ENCODE results near the gene ARHGAP15.

Gene ARHGAP15

DNA sequence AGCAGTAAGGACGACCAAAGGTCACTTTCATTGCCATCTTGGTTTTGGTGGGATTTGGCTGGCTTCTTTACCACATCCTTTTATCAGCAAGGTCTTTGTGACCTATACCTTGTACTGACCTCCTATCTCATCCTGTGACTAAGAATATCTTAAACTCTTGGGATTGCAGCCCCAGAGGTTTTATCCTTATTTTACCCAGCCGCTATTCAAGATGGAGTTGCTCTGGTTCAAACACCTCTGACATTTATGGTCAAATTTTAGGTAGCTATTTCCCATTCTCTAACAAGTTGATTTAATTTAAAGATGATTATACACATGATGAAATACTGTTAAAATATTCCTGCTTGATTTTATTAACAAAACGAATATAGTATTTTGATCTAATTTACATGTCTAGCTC, 326.1 kb downstream of the ARHGAP15 start:
- no peak for DNase-seq (ENCODE audit: low read depth)

DNA sequence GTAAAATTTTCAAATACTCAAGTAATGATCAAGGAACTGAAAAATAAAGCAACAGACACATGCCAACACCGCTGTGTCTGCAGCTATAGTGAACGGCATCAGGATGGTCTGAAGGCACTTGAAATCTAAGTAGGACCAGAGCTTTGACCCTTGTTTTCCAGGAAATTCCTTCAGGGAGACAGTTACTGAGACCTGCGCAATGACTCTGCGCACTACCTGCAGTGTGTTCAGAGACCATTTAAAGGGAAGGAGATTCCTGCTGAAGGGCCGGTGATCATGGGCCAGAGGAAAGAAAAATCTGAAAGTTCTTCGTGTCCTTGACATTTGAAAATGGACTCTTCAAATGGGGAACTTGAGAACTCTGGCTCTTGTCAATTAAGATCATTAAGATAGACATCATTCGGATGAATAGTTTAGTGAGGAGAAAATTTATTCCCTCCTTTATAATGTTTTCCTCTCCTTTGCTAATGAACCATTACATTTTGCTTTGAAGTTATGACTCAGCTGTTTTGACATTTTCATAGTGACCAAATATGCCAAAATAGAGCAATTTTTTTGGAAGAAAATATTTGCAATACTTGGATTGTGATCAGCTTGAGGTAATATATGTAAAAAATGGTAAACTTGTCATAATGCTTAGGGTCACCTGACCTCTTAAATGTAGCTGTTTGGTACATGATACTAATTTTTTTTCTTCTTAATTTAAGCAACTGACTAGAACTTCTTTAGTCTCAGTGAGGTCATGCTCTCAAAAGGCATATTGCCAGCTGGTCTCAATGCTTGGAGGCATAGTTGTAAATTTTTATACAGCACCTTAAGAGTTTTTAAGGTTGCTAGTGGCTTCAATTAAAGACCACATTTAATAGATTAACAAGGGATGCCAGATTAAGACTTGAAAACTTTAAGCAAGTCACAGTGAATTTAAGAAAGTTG, 329.3 kb downstream of the ARHGAP15 start:
- DNase-seq (ENCODE audit: low read depth), result no peak

DNA sequence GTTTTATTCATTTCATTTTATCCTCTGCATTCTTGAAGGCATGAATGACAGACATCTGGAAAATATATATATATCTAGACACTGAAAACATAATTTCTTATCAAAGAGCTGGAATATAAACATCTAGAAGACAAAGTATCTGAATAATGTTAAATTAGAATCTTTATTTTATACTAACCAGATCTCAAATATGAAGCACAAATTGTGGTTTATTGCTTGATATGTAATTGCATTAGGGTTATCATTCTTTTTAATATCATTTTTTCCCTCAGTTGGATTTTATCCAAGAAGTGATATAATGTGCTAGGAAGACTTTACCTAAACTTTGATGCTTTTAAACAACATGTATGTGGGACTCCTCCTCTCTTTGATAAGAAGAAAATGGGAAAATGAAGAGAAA, 331.2 kb downstream of the ARHGAP15 start:
- no peak for DNase-seq (ENCODE audit: low read depth)

DNA sequence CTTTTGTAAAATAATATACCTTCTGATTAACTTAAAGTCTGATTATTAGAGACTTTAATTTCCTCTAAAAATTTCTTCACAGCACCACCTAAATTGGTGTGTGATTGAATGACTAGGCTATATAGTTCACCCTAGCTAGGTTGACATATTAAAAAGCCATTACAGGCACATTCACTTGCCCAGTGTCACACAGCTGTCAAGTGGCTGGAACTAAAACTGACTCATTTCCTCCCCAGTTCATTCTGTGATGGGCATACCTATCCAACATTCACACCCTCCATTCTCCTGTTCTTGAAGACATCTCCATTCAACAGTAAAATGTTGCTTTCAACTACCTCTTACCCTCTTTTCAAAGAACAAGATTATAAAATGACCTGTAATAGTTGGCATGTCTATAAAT, 334.5 kb downstream of the ARHGAP15 start:
- no peak for DNase-seq (ENCODE audit: low read depth)

DNA sequence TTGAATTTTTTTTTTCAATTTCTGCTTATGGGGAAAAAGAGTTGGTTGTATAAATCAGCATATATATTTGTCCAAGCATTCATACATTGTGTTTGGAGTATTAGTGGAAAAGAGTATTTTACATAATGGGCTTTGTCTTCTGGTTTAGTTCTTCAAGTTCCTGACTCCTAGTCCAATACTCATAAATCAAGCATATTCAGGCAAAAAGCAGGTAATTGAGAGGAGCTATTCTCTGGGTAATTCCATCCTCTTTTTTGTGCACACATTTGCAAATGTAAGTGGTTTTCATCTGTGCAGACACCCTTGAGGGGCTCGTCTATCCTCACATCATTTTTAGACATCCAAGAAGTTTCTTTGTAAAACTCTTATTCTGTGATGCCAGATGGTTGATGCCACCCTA, 337.2 kb downstream of the ARHGAP15 start:
- DNase-seq (ENCODE audit: low read depth), result no peak

DNA sequence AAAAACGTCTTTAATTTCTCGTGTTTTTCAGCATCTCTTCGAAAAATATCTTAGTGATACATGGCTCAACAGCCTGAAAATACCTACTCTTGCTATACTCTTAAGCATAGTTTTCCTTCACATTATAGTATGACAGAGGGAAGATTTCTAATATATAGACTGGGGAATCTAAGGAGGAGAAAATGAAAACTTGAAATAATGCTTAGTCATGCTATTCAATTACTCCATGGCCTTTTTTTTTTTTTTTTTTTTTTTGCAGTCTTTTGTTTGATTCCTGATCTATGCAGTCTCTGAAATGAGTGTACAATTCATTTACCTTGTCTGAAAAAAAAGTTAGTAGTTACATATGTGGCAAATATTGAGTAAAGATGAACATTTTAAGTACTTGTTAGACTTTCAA, 337.8 kb downstream of the ARHGAP15 start:
- no peak for DNase-seq (ENCODE audit: low read depth)

DNA sequence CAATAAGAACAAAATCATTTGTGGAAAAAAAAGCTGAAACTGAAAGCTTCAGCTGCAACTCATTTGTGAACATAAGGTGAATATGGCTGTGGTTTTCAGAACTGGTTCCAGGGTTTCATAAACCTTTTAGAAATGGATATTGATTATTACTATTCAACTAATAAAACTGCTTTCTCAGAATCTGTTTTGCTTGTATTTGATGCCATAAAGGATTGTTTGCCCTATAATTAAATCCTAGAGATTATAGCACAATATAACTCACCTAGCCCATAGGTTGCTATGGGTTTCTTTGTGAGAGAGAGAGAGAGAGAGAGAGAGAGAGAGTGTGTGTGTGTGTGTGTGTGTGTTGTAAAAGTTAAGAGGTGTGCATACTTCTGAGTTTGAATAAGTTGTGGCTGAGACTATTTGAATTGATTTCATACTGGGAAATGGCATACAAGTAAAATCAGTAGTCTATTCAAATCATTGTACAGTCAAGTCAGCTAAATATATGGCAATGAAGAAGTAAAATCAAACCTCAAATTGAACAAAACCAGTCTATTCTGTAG, 339.2 kb downstream of the ARHGAP15 start:
- DNase-seq (ENCODE audit: low read depth), result no peak

DNA sequence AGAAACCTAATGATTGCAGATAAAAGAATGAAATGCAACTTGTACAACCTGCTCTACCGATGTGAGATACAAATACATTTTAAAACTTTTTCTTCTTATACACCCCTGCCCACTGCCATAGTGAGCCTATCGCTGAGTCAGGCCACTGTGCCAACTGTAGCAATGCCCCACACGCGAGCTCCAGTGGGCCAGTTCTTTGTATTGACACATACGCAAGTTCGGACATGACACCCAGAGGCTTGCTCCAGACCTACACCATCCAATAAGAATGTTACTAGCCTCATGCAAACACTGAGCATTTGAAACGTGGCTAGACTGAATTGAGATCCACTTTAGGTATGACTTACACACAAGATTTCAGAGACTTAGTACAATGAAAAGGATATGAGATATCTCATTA, 340.1 kb downstream of the ARHGAP15 start:
- no peak for DNase-seq (ENCODE audit: low read depth)

DNA sequence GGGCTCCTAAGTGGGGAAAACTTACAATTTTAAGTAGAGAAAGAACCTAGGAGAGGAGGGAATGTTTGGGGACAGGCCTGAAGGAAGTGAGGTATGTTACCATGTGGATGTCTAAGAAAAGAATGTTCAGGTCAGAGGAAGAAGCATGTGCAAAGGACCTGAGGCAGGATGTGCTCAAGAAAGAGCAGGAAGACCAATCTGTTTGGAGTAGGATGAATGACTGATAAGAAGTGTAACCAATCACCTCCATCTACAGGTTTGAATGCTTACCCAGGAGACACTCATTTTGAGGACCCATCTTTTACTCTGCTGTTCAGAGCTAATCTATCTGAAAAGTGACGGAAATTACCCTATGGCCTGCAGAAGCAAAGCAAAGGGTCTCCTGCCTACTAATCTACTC, 342.3 kb downstream of the ARHGAP15 start:
- DNase-seq (ENCODE audit: low read depth), result no peak

DNA sequence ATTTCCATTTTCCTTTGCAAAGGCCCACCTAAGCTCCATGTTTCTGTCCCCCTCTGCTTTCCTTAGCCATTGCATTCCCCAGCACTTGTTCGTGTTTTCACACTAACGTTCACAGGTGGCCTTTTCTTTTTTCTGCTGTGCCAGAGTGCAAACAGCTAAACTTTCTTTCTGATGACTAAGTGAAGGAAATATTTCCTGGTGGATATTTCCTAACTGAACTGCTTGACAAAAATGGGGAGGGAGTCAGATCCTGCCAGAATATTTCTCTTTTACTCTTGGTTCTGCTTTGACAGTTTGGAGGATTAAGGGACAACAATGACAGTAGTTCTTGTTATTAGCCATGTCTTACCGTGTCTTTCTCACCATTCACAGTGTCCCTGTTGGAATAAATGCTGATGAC, 344.0 kb downstream of the ARHGAP15 start:
- DNase-seq (ENCODE audit: low read depth), result no peak

DNA sequence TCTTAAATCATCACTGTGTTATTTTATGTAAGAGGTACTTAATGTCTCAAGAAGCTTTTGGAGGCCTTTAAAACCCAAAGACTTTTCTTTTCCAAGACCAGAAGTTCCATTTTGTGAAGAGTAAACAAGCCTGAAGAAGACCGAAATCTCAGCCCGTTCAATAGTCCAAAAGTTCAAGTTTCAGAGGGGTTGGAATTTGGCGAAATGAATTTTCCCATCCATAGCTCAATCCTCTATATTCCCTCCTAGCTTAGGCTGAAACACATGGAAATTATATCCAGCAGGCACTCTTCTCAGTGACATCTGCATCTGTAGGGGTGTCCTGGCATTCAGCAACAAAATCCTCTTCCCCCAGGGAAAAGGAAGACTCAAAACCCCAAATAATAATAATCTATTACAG, 344.6 kb downstream of the ARHGAP15 start:
- DNase-seq (ENCODE audit: low read depth), result no peak

DNA sequence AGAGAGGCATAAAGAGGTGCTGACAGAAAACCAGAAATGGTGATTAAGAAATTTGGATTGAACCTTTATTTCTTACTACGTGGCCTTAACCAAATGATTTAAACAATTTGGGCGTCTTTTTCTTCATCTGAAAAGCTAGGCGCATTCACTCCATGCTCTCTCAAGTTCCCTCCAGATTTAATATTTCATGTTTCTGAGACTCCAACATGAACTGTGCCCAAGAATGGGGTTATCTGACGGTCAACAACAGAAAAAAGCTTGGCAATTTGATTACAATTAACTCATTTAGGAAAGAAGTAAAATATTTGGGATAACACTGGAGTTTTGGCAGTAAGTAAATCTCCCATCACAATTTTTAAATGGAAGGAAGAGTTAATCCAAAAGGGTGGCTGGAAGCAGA, 345.4 kb downstream of the ARHGAP15 start:
- DNase-seq (ENCODE audit: low read depth), result no peak

DNA sequence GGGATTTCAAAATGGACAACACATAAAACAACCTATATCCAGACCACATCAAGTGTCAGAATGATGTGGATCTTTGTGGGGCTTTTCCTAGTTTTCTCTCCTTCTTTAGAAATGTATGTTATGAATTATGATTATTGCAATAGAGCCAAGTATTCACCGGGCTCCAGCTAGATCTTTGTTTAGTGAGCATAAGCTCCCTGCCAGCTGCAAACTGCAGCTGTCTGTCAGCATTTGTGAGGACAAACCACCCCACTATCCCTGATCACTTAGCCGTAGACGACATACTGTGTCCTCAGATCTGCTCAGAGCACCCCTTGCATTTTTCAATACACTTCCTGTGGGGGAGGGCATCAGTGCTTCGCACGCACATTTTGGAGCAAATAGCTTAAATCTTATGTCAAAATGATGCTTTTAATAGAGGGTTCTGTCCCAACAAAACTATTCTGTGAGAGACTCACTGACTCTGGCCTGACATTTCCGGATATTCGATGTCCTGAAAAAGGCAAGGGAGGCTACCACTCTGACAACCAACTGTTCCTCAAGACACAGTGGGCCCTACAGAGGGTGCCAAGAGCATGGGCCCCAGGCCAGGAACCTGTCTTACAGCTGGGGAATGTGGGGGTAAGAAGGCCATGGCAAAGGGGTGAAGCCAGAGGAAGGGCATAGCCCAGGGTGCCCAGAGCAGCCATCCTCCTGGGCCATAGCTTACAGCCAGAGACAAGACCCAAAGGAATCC, 346.0 kb downstream of the ARHGAP15 start:
- DNase-seq (ENCODE audit: low read depth), result no peak

DNA sequence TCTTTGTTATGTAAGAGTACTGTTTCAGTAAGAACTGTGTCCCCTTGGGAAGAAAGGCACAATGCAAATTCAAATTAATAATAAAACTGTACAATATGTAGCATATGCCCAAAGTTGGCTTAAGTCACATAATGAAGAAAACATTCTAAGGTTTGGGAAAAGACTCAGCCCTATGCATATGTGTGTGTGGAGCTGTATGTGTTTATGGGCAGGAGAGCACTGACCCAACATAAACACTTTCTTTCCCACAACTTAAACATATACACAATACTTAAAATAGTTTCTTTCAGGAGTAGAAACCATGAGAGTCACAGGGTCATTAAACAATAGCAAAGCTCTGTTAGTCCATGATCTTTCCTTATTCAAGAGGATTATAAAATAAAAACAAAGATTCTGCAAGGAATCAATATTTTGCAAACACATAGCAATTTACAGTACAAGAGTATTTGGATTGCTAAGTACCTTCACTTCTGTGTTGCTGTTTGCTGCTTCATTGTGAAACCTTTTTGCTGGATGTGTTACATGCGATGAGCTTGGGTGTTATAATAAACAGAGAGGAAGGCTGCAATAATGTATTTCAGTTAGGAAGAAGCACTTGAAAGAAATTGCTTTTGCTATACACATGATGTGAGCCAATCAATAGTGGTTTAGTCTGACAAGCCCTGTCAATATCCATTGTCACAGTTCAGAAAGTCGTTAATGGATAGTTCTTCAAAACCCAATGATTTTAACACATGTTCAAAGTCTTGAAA, 347.3 kb downstream of the ARHGAP15 start:
- DNase-seq (ENCODE audit: low read depth), result no peak

DNA sequence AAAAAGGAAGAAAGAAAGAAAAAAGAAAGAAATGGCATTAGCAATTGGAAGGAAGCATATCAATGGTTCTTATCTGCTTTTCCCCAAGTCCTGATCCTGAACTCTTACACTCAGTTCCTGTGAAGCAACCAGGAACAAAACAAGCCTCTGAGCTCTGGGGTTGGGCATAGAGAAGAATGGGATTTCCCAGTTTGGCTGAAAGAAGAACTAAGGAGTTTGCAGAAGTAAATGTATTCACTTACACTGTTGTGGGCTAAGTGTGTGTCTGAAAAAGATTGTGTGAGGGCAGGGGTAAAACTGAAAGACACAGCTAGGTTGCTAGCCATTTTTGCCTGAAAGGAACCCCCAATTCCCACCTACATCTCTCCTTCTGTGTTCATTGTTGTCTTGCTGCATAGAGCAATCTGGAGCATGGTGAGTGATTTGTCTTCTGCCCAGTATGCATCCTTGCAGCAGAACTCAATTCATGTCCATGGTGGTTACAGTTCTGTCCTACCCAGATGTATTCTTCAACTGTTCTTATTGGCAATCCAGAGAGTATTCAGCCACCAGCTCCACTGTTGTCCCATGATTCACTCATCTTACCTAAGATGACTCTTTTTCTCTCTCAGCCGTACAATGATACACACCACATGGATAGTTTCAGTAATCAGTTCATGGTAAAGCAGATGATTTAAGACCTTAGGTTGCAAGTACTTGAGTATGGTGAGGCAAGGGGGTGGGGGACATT, 348.7 kb downstream of the ARHGAP15 start:
- no peak for DNase-seq (ENCODE audit: low read depth)

DNA sequence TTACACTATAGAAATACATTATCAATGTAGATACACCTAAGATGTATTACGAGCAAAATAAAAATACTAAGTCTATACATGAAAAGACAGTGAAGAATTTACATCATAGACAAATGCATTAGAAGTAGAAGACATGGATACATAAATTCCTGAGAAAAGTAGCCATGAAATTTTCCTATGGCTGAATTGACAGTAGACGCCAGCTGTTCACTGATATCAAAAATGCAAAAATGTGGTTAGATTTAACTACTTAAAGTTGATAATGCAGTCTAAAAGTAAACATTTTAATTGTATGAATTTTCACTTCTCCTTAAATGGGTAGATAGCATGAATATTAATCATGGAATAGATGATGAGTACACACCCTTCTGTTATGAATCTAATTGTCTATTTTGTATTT, 350.9 kb downstream of the ARHGAP15 start:
- no peak for DNase-seq (ENCODE audit: low read depth)

DNA sequence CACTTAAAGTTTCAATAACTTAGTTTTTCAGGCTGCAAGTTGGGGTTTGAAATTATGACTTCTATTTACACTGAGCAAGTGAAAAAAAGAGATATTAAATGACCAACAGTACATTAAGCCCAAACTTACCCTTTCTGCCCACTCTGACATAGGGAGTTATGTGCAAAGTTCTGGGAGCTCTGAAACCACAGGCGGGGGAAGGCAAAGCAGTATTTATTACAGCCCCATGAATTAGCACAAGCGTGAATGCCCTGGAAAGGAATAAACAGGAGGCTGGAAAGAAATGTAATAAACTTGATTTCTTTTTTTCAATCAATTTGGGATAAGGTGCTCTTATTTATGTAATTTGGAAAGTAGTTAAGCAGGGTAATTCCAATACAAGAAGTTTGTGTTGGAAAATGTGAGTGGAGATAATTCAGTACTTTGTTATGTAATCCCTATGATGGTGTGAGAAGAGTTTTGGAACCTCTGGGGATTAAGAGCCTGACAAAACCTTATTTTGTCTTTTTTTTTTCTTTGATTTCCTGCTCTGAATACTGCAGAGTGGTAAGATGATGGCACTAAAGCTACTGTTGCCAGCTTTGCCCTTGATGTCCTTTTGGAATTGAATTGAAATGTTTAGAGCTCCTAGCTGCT, 351.5 kb downstream of the ARHGAP15 start:
- no peak for DNase-seq (ENCODE audit: low read depth)

DNA sequence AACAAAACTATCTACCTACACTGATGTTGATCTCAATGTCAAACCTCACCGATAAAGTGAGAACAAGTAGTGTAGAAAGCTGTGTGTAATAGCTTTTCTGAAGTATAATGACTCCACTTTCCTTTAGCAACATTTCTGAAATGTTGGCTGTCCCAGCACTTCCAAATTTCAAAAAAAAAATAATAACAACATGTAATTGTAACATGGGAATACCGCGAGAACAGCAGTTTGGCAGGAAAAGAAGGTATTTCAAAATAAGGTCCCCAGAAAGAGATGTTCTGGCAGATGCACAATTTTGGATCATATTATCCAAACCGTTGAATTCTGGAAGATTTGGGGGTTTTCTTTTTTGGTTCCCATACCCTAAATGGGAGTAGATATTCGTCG, 352.0 kb downstream of the ARHGAP15 start:
- no peak for DNase-seq (ENCODE audit: low read depth)

DNA sequence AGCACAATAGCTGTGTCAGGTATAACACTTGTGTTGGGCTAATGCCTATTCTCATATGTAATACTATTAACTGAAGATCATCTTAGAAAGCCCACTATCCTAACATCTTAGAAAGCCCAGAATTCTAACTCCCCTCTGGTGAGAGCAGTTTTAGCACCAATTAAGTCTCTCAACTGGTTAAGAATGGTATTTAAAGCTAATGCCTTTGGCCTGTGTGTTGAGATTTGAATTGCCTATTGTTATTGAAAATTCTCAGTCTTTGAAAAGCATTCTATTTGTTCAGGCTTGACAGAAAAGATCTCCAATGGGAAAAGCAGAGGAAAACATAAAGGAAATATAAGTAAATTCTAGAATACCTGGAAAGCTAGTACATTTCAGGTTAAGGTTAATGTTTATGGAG, 352.5 kb downstream of the ARHGAP15 start:
- no peak for DNase-seq (ENCODE audit: low read depth)

DNA sequence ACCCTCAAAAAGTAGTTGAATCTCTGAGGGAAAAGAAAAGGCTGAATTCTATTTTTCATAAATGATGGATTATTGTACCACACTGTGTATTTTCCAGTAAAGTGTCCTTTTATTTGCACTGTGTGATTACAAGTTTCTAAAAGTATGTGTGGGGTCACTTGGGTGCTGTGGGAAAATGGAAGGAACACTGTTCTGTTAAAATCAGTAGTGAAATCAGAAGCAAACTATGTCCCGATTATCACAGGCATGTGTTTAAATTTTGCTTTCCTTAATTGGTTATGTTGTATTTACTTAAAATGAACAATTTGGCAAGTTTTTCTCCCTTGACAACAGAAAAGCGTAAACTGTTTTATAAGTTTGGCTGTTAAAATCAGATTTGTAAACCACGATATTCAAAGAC, 353.1 kb downstream of the ARHGAP15 start:
- DNase-seq (ENCODE audit: low read depth), result no peak

DNA sequence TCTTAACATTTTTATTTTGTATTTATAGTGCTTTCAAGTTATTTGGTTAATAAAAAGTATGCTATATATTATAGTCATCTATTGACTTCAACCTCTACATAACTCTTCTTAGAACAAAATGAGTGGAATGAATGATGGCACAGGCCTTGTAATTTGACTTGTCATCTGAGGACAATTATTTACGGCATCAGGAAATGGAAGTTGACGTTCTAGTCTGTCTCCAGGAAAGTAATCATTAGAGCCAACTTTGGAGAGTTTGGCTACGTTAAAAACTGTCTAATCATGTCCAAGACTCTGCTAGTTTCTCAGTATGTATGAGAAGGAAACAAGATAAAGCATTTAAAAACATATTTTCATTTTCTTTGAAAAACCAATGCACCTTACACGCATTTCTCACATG, 353.6 kb downstream of the ARHGAP15 start:
- DNase-seq (ENCODE audit: low read depth), result no peak
